IMR-90 (cell line): Measurements from ENCODE around the gene NEIL1. TPM values are rescaled to one million over a fixed set of nuclear protein-coding genes. Genes with fewer than 3 reads are reported as not detected.
"Not testable (repeated sequence)": the region's sequence is repeated elsewhere in the genome, so short reads cannot be mapped to it uniquely, and the experiment has no call there.

Experiments used
- ATAC-seq: fragments of 200-7000 bp; cut with Tn5 transposase; 2 replicates; pipeline ENCODE4 v1.9.1; 2020; ENCODE audit warnings: low read depth, mild to moderate bottlenecking, moderate library complexity
- BruUV-seq: library from RNA; stranded (reverse); fragments of 400-500 nt; replicated peaks from 2 replicates; lab custom pipeline; 2021; lab: Mats Ljungman, UMichigan
- CTCF ChIA-PET: fragments of 300-600 bp; formaldehyde crosslinking; extraction: SDS; loops from one replicate; lab custom pipeline; 2021; ENCODE audit warnings: antibody characterized with exemption; lab: Yijun Ruan, JAX
- POLR2A ChIA-PET: fragments of 300-600 bp; sonication (Branson Sonifier 250); formaldehyde crosslinking; loops from one replicate; lab custom pipeline; 2022; ENCODE audit warnings: antibody characterized with exemption; ENCODE audit not compliant: unreplicated experiment; lab: Charles Lee
- DNase-seq: peaks from one replicate; pipeline ENCODE4 v3.0.0; 2013
- H2AFZ ChIP-seq: replicated peaks from 2 replicates; pipeline ENCODE3; 2013; ENCODE audit warnings: low read length, mild to moderate bottlenecking; ENCODE audit not compliant: poor library complexity
- H2AK5ac ChIP-seq: 2 replicates; pipeline ENCODE4 v1.6.1; 2013; ENCODE audit warnings: low read depth, low read length, inconsistent platforms
- H2AK9ac ChIP-seq: replicated peaks from 2 replicates; pipeline ENCODE3; 2013; ENCODE audit warnings: mild to moderate bottlenecking, low read depth, low read length, moderate library complexity; ENCODE audit not compliant: poor library complexity
- H2BK120ac ChIP-seq: 2 replicates; pipeline ENCODE4 v1.6.1; 2013; ENCODE audit warnings: low read depth, low read length, inconsistent platforms
- H2BK15ac ChIP-seq: 3 replicates; pipeline ENCODE4 v1.6.1; 2013; ENCODE audit warnings: low read depth, low read length, inconsistent platforms
- H2BK20ac ChIP-seq: 2 replicates; pipeline ENCODE4 v1.6.1; 2013; ENCODE audit warnings: low read depth, mild to moderate bottlenecking, inconsistent platforms, low read length, moderate library complexity
- H2BK5ac ChIP-seq: 2 replicates; pipeline ENCODE4 v1.6.1; 2013; ENCODE audit warnings: mild to moderate bottlenecking, low read depth, low read length, inconsistent platforms; ENCODE audit not compliant: poor library complexity, severe bottlenecking
- H3K14ac ChIP-seq: replicated peaks from 2 replicates; pipeline ENCODE4 v1.6.1; 2013; ENCODE audit warnings: low read depth, low read length, inconsistent platforms
- H3K18ac ChIP-seq: 2 replicates; pipeline ENCODE4 v1.6.1; 2013; ENCODE audit warnings: low read depth, low read length, control low read depth
- H3K23ac ChIP-seq: 2 replicates; pipeline ENCODE4 v1.6.1; 2013; ENCODE audit warnings: low read depth, low read length, inconsistent platforms
- H3K27ac ChIP-seq: 2 replicates; pipeline ENCODE4 v1.5.1; 2013; ENCODE audit warnings: mild to moderate bottlenecking, control low read depth, low read length; ENCODE audit not compliant: insufficient read depth
- H3K27me3 ChIP-seq: 2 replicates; pipeline ENCODE4 v1.6.1; 2013; ENCODE audit warnings: low read length; ENCODE audit not compliant: control insufficient read depth, insufficient read depth
- H3K36me3 ChIP-seq: 2 replicates; pipeline ENCODE4 v1.6.1; 2013; ENCODE audit warnings: low read length, mixed read lengths; ENCODE audit not compliant: control insufficient read depth, insufficient read depth
- H3K4ac ChIP-seq: 2 replicates; pipeline ENCODE4 v1.6.1; 2013; ENCODE audit warnings: low read depth, low read length, inconsistent platforms
- H3K4me1 ChIP-seq: 2 replicates; pipeline ENCODE4 v1.6.1; 2013; ENCODE audit warnings: low read length, mixed read lengths; ENCODE audit not compliant: control insufficient read depth, insufficient read depth
- H3K4me2 ChIP-seq: 2 replicates; pipeline ENCODE4 v1.6.1; 2013; ENCODE audit warnings: low read depth, mild to moderate bottlenecking, control low read depth, low read length, moderate library complexity
- H3K4me3 ChIP-seq: 2 replicates; pipeline ENCODE4 v1.5.1; 2013; ENCODE audit warnings: low read depth, mild to moderate bottlenecking, control low read depth, low read length, moderate library complexity; ENCODE audit not compliant: insufficient read depth
- H3K56ac ChIP-seq: 2 replicates; pipeline ENCODE4 v1.6.1; 2013; ENCODE audit warnings: low read length, inconsistent platforms; ENCODE audit not compliant: insufficient read depth; ENCODE audit errors: extremely low read depth
- H3K79me1 ChIP-seq, 2 experiments: 2 replicates each; pipeline ENCODE4 v1.6.1; 2013; ENCODE audit warnings: low read length in 2 of 2, inconsistent platforms in 1 of 2, low read depth in 1 of 2
- H3K9ac ChIP-seq: 2 replicates; pipeline ENCODE4 v1.6.1; 2013; ENCODE audit warnings: low read depth, low read length, control low read depth
- H3K9me1 ChIP-seq: 2 replicates; pipeline ENCODE4 v1.6.1; 2013; ENCODE audit warnings: low read length, inconsistent platforms; ENCODE audit not compliant: insufficient read depth
- H3K9me3 ChIP-seq: 2 replicates; pipeline ENCODE4 v1.6.1; 2013; ENCODE audit warnings: low read length; ENCODE audit not compliant: control insufficient read depth, insufficient read depth
- H4K20me1 ChIP-seq: 2 replicates; pipeline ENCODE4 v1.6.1; 2013; ENCODE audit warnings: low read length, inconsistent platforms; ENCODE audit not compliant: insufficient read depth
- H4K5ac ChIP-seq: 2 replicates; pipeline ENCODE4 v1.6.1; 2013; ENCODE audit warnings: mild to moderate bottlenecking, low read depth, low read length, control low read depth
- H4K8ac ChIP-seq, 2 experiments: 2 replicates each; pipeline ENCODE4 v1.6.1; 2013; ENCODE audit warnings: low read depth in 2 of 2, low read length in 2 of 2, control low read depth in 1 of 2, inconsistent platforms in 1 of 2
- H4K91ac ChIP-seq: 2 replicates; pipeline ENCODE4 v1.6.1; 2013; ENCODE audit warnings: low read depth, low read length, inconsistent platforms; ENCODE audit not compliant: insufficient read depth
- BHLHE40 ChIP-seq: fragments of 150-350 bp; IDR thresholded peaks from 2 replicates; pipeline ENCODE4 v1.6.1; 2016; ENCODE audit warnings: mild to moderate bottlenecking, low read depth, low read length
- CEBPB ChIP-seq: IDR thresholded peaks from 2 replicates; pipeline ENCODE4 v1.6.1; 2012; ENCODE audit warnings: low read depth, low read length, improper control_type of control experiment
- CHD1 ChIP-seq: IDR thresholded peaks from 2 replicates; pipeline ENCODE4 v1.6.1; 2012; ENCODE audit warnings: low read depth, low read length, improper control_type of control experiment
- MAFK ChIP-seq: IDR thresholded peaks from 2 replicates; pipeline ENCODE4 v1.6.1; 2012; ENCODE audit warnings: low read depth, low read length, improper control_type of control experiment
- MXI1 ChIP-seq: IDR thresholded peaks from 2 replicates; pipeline ENCODE4 v1.6.1; 2012; ENCODE audit warnings: low read depth, mild to moderate bottlenecking, low read length, moderate library complexity, borderline replicate concordance
- NFE2L2 ChIP-seq: fragments of 150-350 bp; IDR thresholded peaks from 2 replicates; pipeline ENCODE4 v1.6.1; 2016; ENCODE audit warnings: low read depth, mild to moderate bottlenecking, low read length
- POLR2A ChIP-seq: IDR thresholded peaks from 2 replicates; pipeline ENCODE4 v1.6.1; 2012; ENCODE audit warnings: mild to moderate bottlenecking, low read depth, low read length
- RAD21 ChIP-seq: IDR thresholded peaks from 2 replicates; pipeline ENCODE4 v1.6.1; 2012; ENCODE audit warnings: low read length, improper control_type of control experiment
- RFX5 ChIP-seq: IDR thresholded peaks from 2 replicates; pipeline ENCODE4 v1.8.0; 2012; ENCODE audit warnings: low read depth, mild to moderate bottlenecking, low read length, moderate library complexity
- WGBS, 2 experiments: methylation state at CpG; one replicate each; pipeline versions ENCODE4 v1.1.5 to v1.1.7; 2013; ENCODE audit warnings: missing lambda C conversion rate in 2 of 2; ENCODE audit not compliant: insufficient read length in 1 of 2; ENCODE audit errors: extremely low coverage in 2 of 2; 5-methylcytosine and 5-hydroxymethylcytosine counted together
- dilution Hi-C: fragments of 300-500 bp; cut with HindIII; formaldehyde crosslinking; loops from one replicate; pipeline ENCODE4 v1.14.3; 2018; ENCODE audit warnings: low sequenced_read_pairs; ENCODE audit not compliant: unreplicated experiment
- in situ Hi-C: fragments of 300-500 bp; cut with MboI; formaldehyde crosslinking; loops from 3 replicates; pipeline ENCODE4 v1.14.3; 2019; ENCODE audit warnings: low sequenced_read_pairs, inconsistent platforms, mixed read lengths
- intact Hi-C: fragments of 100-400 bp; cut with micrococcal nuclease; formaldehyde crosslinking; loops from 2 replicates; pipeline ENCODE4 v1.10.0; 2022
- polyA plus RNA-seq, 3 experiments: library from polyadenylated mRNA; depleted of rRNA; stranded (reverse); fragments of >200 nt; gene quantifications; 2 replicates each; pipeline ENCODE4 v1.2.3, GENCODE V29; 2012; ENCODE audit warnings: low replicate concordance in 1 of 3
- total RNA-seq: library from RNA; depleted of rRNA; stranded (reverse); fragments of >200 nt; gene quantifications from 2 replicates; pipeline ENCODE4 v1.2.3, GENCODE V29; 2012

NEIL1 gene
- total and polyA plus RNA-seq, 2 of the 4 experiments (the other 2 are of a cell fraction): 1.1 to 3.6 TPM

DNA sequence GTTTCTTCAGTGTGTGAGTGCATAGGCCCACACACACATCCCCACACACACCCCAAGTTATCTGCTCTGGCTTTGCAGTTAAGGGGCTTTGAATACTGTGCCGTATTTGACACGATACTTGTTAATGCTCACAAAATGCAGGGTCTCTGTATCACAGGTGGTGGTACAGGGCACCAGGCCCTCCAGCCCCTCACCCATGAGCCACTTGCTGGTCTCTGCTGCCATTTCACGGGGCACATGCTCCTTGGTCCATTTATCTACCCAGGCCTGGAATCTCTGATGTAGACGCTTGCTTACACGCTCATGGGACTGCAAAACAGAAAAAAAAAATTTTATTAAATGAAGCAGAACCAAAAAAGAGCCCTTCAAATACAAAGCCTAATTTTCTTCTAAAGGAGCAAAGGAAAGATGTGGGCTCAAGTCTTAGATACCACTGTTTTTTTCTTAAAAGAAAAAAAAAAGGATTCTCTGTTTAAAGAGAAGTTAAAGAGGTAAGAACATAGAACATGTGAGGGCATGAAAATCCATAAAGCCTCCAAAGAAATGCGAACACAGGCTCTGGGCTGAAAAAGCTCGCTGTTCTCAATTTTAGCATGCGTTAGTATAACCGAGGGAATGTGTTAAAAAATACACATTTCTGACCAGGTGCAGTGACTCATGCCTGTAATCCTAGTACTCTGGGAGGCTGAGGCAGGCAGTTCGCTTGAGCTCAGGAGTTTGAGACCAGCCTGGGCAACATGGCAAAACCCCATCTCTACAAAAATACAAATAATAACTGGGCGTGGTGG lies 25.3 kb downstream of the NEIL1 start (continued):
- TF ChIP-seq NFE2L2: no peak

DNA sequence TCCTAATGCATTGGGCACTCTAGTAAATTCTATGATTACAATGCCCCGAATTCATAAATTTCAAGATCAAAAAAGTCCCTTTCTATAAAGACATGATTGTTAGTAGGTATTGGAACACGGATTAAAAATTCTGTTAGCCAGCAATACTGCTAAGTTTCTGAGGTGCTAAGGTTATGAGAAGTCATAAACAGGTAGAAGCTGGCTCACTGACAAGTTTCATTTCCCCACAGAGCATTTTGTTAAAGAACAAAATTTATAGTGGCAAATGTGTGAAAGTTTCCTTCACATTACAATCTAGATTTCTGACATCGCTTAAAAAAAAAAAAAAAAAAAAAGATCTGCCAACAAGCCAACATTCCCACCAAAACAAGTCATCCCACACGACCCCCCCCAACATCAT lies 33.9 kb downstream of the NEIL1 start:
- DNase-seq (no peak), ATAC-seq (no peak)
- H3K18ac ChIP-seq: no peak overlapping the region
- H2AK5ac ChIP-seq: no peak overlapping the region
- dilution Hi-C loops: no loop called here
- H3K14ac ChIP-seq: no peak overlapping the region
- ChIA-PET CTCF (interaction anchor here (0.7 kb wide), 1 partner anchor 16 kb away, joined by 3 read pairs; no protein-coding TSS in a partner anchor), POLR2A (no interaction called here)
- no peaks in the 10 kb centered on the region for H3K4me1 ChIP-seq
- no peak overlapping the region for H2BK120ac ChIP-seq
- no peak overlapping the region for H2BK20ac ChIP-seq
- H3K27ac ChIP-seq: no peak overlapping the region
- no TSS peak for BruUV-seq
- no peak overlapping the region for H4K8ac ChIP-seq
- H4K20me1 ChIP-seq: no peaks in the 10 kb centered on the region
- peaks cover 26% of the 10 kb centered on the region for H3K36me3 ChIP-seq
- H3K79me1 ChIP-seq: peaks cover 5 to 8% of the 10 kb centered on the region in 2 experiments; a peak in 3 of 4 replicates
- H3K23ac ChIP-seq: no peak overlapping the region
- no peaks in the 10 kb centered on the region for H3K27me3 ChIP-seq
- no peak overlapping the region for H4K5ac ChIP-seq
- H2AFZ ChIP-seq: no peak overlapping the region
- H3K9me1 ChIP-seq: peaks cover 5% of the 10 kb centered on the region; the same call in 1 of the 2 replicates
- no CpG with 5 or more reads among the region's 4 CpGs for WGBS, 2 experiments
- no peak overlapping the region for H3K56ac ChIP-seq
- in situ Hi-C loops: no loop called here
- H4K91ac ChIP-seq: no peak overlapping the region
- H3K9ac ChIP-seq: no peak overlapping the region
- H2AK9ac ChIP-seq: no peak overlapping the region
- no peak overlapping the region for H2BK5ac ChIP-seq
- no peak overlapping the region for H3K4ac ChIP-seq
- no peak overlapping the region for H3K4me3 ChIP-seq
- intact Hi-C loops: no loop called here
- TF ChIP-seq RAD21: no peak
- TF ChIP-seq CHD1: no peak
- no peak for TF ChIP-seq MAFK
- no peak for TF ChIP-seq CEBPB
- no peak for TF ChIP-seq POLR2A
- TF ChIP-seq MXI1: no peak
- TF ChIP-seq BHLHE40: no peak
- TF ChIP-seq RFX5: no peak
- no peak for TF ChIP-seq NFE2L2
- no peak overlapping the region for H2BK15ac ChIP-seq
- H3K4me2 ChIP-seq: no peak overlapping the region
- no peaks in the 10 kb centered on the region for H3K9me3 ChIP-seq

- intact Hi-C loops, in situ Hi-C loops, H4K8ac ChIP-seq, H3K4me3 ChIP-seq, H4K5ac ChIP-seq, H3K9me1 ChIP-seq, H2BK120ac ChIP-seq, ATAC-seq, POLR2A ChIA-PET, H4K20me1 ChIP-seq, H3K4me1 ChIP-seq, BruUV-seq, H2AK5ac ChIP-seq, H3K18ac ChIP-seq, H2AK9ac ChIP-seq, H4K91ac ChIP-seq, H3K14ac ChIP-seq, H2BK15ac ChIP-seq, H3K27me3 ChIP-seq, H2AFZ ChIP-seq, DNase-seq, H3K4me2 ChIP-seq, H3K23ac ChIP-seq, H3K27ac ChIP-seq, CTCF ChIA-PET, H3K9me3 ChIP-seq, H3K56ac ChIP-seq, H2BK5ac ChIP-seq, dilution Hi-C loops, H3K4ac ChIP-seq, H2BK20ac ChIP-seq, H3K9ac ChIP-seq: not testable (repeated sequence)
- peaks cover 37% of the 10 kb centered on the region for H3K36me3 ChIP-seq
- no CpG with 5 or more reads among the region's 5 CpGs for WGBS, 2 experiments
- H3K79me1 ChIP-seq: peaks cover 13 to 23% of the 10 kb centered on the region in 2 experiments; a peak in 3 of 4 replicates
Measured at GRCh38 chr15:75383986-75384385, 37.1 kb downstream of the NEIL1 start.
